DND-41 (cell line): ENCODE data around the gene TWIST2.

Experiments used
- ATAC-seq: fragments of 200-7000 bp; cut with Tn5 transposase; 3 replicates; pipeline ENCODE4 v1.9.1; 2021; ENCODE audit warnings: low read depth; ENCODE audit not compliant: insufficient read depth
- DNase-seq: peaks from one replicate; pipeline ENCODE4 v3.0.0-alpha.2; 2020
- H2AFZ ChIP-seq: 2 replicates; pipeline ENCODE4 v1.6.0; 2012; ENCODE audit warnings: low read depth, low read length
- H3K27ac ChIP-seq: 2 replicates; pipeline ENCODE4 v1.5.1; 2012; ENCODE audit warnings: low read length, inconsistent platforms
- H3K27me3 ChIP-seq: fragments of 200-600 bp; sonication (generic); 2 replicates; pipeline ENCODE4 v1.6.0; 2012; ENCODE audit warnings: low read length, mild to moderate bottlenecking, inconsistent platforms; ENCODE audit not compliant: insufficient read depth, poor library complexity
- H3K36me3 ChIP-seq: 2 replicates; pipeline ENCODE4 v1.5.1; 2012; ENCODE audit warnings: low read length, inconsistent platforms; ENCODE audit not compliant: insufficient read depth
- H3K4me1 ChIP-seq: 2 replicates; pipeline ENCODE4 v1.5.1; 2012; ENCODE audit warnings: mild to moderate bottlenecking, low read length; ENCODE audit not compliant: insufficient read depth
- H3K4me2 ChIP-seq: 2 replicates; pipeline ENCODE4 v1.6.0; 2012; ENCODE audit warnings: mild to moderate bottlenecking, moderate library complexity, low read length, inconsistent platforms; ENCODE audit not compliant: insufficient read depth
- H3K4me3 ChIP-seq, 2 experiments: fragments of 200-600 bp in 1 of 2; shearing (Covaris generic) in 1 of 2; 2 replicates each; pipeline ENCODE4 v1.5.1; 2012 to 2016; ENCODE audit warnings: inconsistent platforms in 2 of 2, low read length in 2 of 2, mild to moderate bottlenecking in 2 of 2, low read depth in 1 of 2, moderate library complexity in 1 of 2
- H3K79me2 ChIP-seq: 2 replicates; pipeline ENCODE4 v1.6.0; 2012; ENCODE audit warnings: low read length, inconsistent platforms; ENCODE audit not compliant: insufficient read depth
- H3K9ac ChIP-seq: 2 replicates; pipeline ENCODE4 v1.6.0; 2012; ENCODE audit warnings: low read depth, mild to moderate bottlenecking, inconsistent platforms, low read length, moderate library complexity
- H3K9me3 ChIP-seq: 2 replicates; pipeline ENCODE4 v1.5.1; 2012; ENCODE audit warnings: low read length, moderate library complexity, mild to moderate bottlenecking, inconsistent platforms; ENCODE audit not compliant: insufficient read depth, severe bottlenecking
- H4K20me1 ChIP-seq: 2 replicates; pipeline ENCODE4 v1.6.0; 2012; ENCODE audit warnings: low read length; ENCODE audit not compliant: insufficient read depth
- EZH2 ChIP-seq: IDR thresholded peaks from 3 replicates; pipeline ENCODE4 v1.6.1; 2012; ENCODE audit warnings: borderline replicate concordance, low read depth, mild to moderate bottlenecking, moderate library complexity, low read length, inconsistent platforms; ENCODE audit not compliant: severe bottlenecking
- TF ChIP-seq, protein P1 (sequence below): IDR thresholded peaks from 2 replicates; pipeline ENCODE4 v1.5.1; 2012; ENCODE audit warnings: borderline replicate concordance, low read length, moderate library complexity, mild to moderate bottlenecking; ENCODE audit not compliant: poor library complexity, severe bottlenecking; ENCODE audit errors: extremely low read depth

The TWIST2 gene

DNA sequence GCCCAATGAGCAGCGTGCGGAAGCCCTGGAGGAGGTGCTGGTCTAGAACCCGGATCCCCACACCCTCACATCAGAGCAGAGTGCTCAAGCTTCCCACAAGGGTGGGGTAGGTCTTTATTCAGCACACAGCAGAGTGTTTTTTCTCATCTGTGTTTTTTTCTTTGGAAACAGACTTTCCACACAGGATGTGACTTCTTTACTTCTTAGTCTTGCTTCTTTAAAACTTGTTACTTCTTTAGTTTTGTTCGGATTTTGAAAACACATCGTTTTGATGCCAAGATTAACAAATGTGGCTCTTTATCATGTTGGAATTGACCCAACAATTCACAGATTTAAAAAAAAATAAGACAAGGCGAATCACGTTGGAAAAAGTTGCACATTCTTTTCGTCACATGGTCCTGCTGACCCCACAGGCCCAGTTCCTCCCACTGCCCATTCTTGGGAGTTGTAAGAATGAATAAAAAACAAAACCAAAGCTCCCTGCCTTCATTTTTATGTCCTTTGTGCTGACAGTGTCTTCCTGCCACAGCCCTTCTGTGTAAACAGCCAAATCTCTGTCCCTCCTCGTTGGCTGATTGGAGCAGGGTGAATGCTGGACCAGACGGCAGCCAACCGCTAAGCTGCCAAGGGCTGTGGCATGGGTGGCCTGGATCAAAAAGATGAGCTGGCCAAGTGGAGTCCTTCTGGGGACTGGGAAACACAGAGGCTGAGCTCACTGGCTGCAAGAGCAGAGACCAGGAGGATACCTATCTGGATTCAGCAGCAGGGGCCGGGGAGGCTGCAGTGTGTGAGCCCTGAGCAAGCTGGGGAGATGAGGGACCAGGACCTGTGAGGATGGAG is 81.6 kb downstream of the TWIST2 start:
- ATAC-seq = no peak

DNA sequence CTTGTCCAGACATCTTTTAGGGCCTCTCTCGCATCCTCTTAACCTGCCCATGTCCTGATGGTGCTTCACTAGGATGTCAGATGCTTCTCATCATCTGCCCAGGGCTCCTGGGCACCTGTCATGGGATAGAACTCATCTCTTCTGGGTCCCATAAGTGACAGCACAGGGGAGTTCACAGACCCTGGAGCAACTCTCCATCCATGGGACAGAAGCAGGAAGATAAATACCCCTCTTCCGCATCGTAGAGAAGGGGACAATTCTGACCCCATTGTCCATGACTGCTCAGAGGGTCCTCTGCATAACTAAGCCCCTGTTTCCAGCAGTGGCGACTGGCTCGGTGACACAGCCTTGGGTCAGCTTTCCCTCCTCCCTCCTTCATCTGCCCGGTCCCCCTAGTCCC is 82.3 kb downstream of the TWIST2 start:
- no peak for ATAC-seq
- TF ChIP-seq EZH2 = no peak
- TF ChIP-seq, protein P1, sequence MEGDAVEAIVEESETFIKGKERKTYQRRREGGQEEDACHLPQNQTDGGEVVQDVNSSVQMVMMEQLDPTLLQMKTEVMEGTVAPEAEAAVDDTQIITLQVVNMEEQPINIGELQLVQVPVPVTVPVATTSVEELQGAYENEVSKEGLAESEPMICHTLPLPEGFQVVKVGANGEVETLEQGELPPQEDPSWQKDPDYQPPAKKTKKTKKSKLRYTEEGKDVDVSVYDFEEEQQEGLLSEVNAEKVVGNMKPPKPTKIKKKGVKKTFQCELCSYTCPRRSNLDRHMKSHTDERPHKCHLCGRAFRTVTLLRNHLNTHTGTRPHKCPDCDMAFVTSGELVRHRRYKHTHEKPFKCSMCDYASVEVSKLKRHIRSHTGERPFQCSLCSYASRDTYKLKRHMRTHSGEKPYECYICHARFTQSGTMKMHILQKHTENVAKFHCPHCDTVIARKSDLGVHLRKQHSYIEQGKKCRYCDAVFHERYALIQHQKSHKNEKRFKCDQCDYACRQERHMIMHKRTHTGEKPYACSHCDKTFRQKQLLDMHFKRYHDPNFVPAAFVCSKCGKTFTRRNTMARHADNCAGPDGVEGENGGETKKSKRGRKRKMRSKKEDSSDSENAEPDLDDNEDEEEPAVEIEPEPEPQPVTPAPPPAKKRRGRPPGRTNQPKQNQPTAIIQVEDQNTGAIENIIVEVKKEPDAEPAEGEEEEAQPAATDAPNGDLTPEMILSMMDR = no peak
- Histone ChIP-seq H2AFZ (no peak overlapping the region), H3K4me2 (no peak overlapping the region), H3K27ac (no peak overlapping the region), H3K9ac (no peak overlapping the region), H3K79me2 (no peaks in the 10 kb centered on the region), H4K20me1 (no peaks in the 10 kb centered on the region), H3K4me3 (no peak overlapping the region), H3K4me1 (no peaks in the 10 kb centered on the region), H3K36me3 (no peaks in the 10 kb centered on the region), H3K9me3 (no peaks in the 10 kb centered on the region), H3K27me3 (peaks cover 30% of the 10 kb centered on the region)
- DNase-seq = no peak

More for the DNA sequence above, 81.6 kb downstream of the TWIST2 start:
- Histone ChIP-seq H3K4me3 (no peak overlapping the region), H2AFZ (no peak overlapping the region), H4K20me1 (no peaks in the 10 kb centered on the region), H3K9ac (no peak overlapping the region), H3K79me2 (no peaks in the 10 kb centered on the region), H3K27ac (no peak overlapping the region), H3K4me2 (no peak overlapping the region), H3K9me3 (no peaks in the 10 kb centered on the region), H3K27me3 (peaks cover 33% of the 10 kb centered on the region), H3K4me1 (no peaks in the 10 kb centered on the region), H3K36me3 (no peaks in the 10 kb centered on the region)
- DNase-seq = no peak
- TF ChIP-seq, protein P1 = no peak
- no peak for TF ChIP-seq EZH2

DNA sequence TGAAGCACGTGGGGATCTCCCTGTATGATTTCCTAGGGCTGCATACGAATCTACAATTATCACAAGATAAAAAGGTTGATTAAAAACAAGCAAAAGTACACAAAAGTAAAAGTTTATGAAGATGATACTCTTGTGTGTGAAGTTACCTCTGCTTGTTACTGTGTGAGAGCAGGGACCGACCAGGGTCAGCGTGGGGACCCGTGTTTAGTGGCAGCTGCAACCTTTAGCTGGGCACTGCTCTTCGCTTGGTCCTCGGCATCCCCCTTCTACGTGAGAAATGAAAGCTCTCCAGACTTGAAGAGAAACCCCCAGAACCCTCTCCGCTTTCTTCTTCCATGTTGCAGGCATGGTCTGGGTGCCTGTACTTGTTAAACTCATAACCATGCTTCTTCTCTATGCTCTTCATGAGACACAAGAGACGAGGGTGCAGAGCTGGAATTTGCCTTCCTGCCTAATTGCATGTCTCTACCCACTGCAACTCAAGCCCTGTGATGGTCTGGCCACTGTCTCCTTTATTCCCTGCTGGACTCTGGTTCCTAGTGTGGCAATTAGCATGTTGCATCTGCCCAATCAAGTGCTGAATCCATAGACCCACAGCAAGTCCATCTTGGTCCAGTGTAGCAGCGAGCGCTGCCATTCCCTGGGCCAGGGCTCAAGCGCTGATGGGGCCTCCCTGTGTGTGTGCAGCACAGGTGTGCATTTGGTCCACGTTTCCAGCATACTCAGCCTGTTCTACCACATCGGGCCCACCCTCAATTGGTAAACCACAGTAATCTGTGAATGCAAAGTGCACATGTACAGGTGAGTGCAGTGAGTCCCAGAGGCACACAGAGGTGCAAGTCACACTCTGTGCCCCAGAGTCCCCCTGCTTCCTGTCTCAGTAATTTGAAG is 88.5 kb downstream of the TWIST2 start:
- ATAC-seq (no peak), DNase-seq (no peak)
- Histone ChIP-seq H3K27me3 (peaks cover 7% of the 10 kb centered on the region), H4K20me1 (no peaks in the 10 kb centered on the region), H3K27ac (no peak overlapping the region), H3K4me1 (no peaks in the 10 kb centered on the region), H3K9ac (no peak overlapping the region), H3K36me3 (no peaks in the 10 kb centered on the region), H3K79me2 (no peaks in the 10 kb centered on the region), H3K4me2 (no peak overlapping the region), H3K4me3 (no peak overlapping the region), H2AFZ (no peak overlapping the region), H3K9me3 (no peaks in the 10 kb centered on the region)
- TF ChIP-seq, protein P1 = no peak
